Measurements from ENCODE around the gene TNRC6A.
"Not testable (repeated sequence)": the region's sequence is repeated elsewhere in the genome, so short reads cannot be mapped to it uniquely, and the experiment has no call there.

Gene TNRC6A

DNA sequence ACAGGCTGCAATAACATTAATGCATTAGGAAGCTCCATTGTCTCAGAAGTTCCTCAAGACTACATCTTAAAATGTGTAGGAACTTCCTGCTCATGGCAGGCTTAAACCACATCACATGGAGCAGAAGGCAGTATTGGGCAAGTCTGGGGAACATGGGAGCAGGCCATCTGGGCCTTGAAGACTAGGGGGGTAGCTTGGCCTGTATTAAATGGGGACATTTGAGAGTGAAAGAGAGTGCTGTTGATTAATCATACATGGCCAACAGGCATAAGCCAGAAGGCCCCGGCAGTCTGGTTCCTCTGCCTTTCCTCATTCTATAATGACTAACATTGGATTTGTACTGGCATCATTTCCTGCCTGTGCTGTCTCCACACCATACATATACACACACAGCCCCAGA lies 91.1 kb downstream of the TNRC6A start:
- no peak for DNase-seq

DNA sequence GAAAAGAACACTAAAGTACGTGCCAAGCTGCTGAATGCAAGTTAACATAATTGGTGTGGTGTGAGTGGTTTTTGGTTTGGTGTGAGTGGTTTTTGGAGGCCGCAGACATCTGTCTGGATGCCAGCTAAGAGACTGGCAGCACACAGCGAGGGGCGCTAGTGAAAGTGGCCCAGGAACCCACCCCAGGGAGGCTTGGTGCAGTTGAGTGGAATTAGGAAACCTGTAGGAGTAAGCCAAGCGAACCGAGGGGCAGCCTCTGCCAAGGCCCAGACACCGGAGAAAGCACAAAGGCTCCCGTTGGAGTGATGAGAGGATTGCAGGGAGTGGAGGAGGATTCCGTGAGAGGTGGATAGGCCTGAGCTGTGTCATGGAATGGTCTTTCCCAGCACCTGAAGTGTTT lies 91.7 kb downstream of the TNRC6A start:
- no peak for DNase-seq

DNA sequence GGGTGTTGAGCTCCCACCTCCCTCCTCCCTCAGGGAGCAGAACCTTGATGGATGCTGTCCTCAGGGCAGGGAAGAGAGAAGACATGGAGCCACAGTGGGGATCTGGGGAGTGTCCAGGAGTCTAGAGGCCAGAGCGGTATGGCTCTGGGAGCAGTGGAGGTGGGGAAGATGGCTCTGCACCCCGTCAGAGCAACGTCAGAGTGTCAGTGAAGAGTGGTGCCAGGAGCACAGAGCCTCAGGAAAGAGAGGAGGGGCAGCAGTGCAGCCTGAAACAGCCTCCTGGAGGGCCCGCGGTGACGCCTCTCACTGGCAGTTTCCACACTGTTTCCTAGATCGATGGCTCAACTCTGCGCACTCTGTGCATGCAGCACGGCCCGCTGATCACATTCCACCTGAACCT lies 93.1 kb downstream of the TNRC6A start:
- no peak for DNase-seq

DNA sequence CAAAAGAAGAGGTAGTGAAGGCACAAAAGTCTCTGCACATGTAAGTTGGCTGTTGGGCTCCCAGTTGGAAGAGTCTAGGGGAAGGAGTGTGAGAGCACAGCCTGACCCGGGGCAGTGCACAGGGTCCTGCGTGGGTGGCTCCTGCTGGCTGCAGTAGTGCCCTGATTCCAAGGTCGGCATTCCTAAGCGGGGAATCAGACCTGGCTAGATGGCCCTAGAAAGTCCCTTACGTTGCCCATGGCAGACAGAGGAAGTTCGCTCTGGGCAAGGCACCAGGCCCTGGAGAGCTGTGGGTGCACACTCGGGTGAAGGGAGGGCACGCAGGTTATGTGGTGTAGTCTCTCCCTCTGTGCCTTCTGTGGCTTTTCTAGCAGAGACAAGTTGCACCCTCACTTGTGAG lies 93.5 kb downstream of the TNRC6A start:
- no peak for DNase-seq

DNA sequence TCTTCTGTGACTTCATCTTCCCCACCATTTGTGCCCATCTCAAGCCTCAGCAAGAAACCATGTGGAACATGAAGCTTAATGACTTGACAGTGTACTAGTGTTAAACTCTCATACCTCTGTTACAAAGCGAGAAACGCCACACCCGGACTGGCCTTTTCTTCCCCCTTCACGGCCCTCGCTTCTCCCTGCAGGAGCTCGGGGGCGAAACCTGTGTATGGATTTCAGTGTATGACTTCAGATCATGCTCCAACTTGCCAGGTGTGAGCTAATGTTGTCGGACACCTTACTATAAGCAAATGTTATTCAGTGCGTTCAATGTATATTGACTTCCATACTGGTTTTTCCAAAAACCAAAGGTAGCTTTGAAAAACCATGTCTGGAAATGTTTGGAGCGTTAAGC lies 96.2 kb downstream of the TNRC6A start:
- DNase-seq: no peak

DNA sequence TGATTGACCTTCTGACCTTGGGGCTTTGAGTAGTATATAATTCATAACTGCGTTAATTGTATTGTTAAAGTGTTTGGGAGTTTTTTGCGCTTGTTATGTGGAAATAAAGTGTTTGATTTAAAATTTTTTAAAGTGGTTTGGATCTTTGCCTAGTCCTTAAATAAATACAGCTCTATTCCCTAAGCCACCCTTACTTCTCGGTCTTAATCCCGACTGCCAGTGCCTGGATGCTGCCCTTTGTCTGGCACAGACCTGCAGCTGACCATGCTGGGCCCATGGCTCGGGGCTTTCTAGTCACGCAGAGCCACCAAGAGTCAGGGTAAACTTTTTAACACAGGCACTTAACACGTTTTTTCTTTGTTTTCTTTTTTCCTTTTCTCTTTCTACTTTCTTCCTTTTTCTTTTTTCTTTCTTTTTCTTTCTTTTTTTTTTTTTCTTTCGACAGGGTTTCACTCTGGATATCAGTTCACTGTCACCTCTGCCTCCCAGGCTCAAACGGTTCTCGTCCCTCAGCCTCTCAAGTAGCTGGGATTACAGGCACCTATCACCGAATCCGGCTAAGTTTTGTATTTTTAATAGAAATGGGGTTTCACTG lies 96.7 kb downstream of the TNRC6A start:
- no peak for DNase-seq

DNA sequence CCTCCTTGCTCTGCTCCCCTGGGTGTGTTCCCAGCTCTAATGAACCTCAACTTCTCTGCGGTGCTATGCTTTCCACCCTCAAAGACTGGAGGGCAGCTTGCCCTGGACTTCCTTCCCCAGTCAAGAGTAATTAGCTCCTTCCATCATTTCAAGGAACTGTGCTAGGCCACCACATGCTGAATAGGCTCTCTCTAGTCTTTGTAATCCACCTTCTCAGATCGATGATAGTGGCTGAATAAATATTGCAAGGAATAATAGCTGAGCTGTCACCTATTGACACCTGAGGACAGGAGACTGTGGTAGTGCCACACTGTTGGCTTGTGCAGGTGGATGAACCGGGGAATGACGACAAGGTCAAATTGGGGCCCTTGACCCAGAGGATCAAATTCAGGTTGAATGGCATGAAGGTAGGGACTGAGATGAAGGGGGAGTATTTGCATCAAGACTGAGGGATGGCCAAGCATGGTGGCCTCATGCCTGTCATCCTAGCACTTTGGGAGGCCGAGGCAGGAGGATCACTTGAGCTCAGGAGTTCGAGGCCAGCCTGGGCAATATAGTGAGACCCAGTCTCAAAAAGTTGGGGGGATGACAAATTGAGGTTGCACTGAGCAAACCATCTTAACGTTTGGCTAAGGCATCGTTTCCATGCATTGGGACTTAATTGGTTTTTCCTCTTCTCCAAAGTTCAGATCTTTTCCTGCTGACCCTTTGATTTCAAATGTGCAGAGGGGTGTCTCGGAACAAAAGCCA lies 97.5 kb downstream of the TNRC6A start:
- DNase-seq: no peak

DNA sequence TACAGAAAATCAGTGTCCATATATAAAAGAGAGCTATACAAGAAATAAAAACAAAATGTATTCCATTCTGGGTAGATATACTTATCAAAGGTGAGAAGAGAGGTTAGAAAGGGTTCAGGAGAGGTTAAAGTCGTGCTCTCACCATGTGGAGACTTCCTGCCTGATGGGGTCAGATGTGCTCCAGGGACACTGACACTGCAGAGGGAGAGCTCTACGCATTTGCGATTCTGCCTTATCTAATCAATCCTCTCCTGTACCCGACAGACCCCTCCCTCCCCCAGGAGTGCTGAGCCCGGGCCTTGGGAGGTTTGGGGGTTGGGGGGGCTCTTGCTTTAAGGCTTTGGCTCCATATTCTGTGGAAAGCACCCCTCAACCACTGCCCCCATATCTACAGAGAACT lies 99.7 kb downstream of the TNRC6A start:
- no peak for DNase-seq

DNA sequence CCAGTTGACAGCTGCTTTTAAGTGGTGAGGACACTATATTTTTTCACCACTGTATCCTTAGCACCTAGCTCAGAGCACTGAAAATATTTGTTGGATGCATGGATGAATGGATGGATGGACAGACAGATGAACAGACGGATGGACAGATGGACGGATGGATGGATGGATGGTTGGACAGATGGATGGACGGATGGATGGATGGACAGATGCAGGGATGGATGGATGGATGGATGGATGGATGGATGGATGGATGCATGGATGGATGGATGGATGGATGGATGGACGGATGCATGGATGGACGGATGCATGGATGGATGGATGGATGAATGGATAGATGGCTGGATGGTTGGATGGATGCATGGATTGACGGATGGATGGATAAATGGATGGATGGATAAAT lies 103.9 kb downstream of the TNRC6A start:
- DNase-seq: no peak

DNA sequence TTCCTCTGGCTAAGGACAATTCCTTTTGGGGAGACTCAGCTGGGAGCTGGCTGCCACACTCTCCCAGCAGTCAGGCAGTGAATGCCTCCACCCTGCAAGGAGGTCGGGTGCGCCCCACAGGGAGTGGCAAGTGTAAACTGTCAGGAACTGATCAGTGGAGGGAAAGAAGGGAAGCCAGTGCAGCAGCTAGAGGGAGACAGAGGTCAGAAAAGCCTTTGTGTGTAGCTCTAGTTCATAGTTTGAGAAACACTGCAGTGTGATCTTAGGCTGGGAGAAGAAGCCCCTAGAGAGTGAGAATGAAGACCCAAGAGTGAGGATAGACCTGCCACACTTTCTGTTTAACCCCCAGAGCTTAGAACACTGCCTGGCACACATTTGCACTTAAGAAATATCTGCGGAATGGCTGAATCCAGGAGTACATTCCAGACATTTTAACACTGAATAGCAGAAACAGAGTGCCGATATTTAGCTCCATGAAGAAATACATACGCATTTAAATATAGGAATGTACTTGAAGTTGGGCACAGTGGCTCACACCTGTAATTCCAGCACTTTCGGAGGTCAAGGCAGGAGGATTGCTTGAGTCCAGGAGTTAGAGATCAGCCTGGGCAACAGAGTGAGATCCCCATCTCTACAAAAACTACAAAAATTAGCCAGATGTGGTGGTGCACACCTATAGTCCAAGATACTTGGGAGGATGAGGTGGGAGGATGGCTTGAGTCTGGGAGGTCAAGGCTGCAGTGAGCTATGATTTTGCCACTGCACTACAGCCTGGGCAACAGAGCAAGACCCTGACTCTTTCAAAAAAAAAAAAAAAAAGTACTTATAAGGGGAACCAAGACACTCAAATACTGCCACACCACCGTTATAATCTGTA lies 105.2 kb downstream of the TNRC6A start:
- peak; percentile 58 for DNase-seq

DNA sequence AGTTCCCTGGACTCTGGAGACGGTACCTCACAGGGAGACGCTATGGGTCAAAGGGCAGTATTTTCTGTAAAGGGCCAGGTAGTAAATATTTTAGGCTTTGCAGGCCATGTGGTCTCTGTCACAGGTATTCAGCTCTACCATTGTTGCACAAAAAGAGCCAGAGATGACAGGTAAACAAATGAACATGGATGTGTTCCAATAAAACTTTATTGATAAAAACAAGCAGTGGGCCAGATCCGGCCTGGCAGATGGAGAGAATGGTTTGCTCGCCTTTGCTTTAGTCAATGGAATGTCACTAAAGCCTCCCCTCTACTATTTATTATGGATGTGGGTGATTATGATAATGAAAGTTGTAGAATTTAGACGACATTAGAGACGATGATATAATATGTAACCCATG lies 107.4 kb downstream of the TNRC6A start:
- DNase-seq: no peak

DNA sequence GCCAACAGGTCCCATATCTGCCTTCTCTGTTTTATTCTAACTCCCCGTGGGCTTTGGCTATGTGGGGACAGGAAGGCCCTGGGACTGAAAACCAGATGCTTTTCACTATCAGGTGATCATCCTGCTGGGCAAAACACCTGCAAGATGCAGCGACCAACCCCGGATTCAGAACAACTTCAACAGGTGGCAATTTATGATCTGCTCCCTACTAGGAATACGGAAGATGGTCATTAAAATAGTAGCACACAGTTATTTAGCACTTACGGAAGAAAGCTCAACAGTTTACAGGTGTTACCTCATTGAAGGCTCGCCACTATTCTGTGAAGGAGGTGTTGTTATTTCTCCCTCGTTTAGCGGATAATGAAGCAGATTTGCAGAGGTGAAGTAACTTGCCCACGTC lies 108.5 kb downstream of the TNRC6A start:
- DNase-seq: no peak

DNA sequence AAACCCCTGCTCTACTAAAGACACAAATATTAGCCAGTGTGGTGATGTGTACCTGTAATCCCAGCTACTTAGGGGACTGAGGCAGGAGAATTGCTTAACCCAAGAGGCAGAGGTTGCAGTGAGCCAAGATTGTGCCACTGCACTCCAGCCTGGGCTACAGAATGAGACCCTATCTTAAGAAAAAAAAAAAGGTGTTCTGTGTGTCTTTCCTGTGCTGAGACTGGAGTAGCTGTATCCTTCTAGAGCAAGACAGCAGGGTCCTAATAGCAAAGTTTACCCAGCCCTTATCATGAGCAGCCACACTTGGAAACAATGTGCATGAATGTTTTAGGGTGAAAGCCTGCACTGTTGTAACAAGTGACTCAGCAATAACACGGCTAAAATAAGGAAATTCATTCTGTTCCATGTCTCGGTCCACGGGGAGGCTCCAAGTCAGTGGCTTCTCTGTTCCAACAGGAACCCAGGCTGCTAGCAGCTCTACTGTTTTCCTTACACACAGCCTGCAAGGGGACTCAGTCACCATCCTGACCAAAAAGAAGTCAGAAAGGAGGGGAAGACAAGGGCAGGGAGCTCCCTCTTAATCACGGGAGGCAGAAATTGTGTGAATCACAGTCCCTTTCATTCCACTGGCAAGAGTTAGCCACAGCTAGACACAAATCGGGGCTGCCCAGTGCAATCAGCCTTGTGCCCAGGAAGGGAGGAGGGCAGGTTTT lies 109.3 kb downstream of the TNRC6A start:
- DNase-seq: peak; percentile 84

DNA sequence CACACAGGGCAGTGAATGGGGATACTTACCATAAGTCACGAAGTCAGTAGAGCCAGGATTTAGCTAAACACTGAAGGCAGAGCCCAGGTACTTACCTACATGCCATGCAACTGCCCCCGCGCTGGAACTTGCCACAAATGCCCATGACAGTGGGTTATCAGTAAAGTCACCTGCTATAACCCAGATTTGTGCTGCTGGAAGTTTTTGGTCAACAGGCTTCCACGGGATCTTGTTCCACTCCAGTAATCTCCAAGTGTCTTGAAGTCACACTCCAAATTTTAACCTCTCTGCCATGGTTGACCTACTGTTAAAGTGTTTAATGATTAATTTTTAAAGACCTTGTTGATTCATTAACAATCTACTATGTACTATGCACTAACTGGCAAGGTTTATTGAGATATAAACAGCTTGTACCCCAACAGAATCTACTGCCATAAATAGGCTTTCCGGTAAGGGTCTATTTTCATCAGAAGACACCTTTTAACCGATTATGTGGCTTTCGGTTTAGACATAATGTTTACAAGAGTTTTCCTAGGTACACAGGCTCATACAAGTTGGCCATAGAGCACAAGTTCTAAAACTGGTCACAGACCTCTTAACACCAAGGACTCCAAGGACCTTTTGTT lies 110.0 kb downstream of the TNRC6A start:
- no peak for DNase-seq

DNA sequence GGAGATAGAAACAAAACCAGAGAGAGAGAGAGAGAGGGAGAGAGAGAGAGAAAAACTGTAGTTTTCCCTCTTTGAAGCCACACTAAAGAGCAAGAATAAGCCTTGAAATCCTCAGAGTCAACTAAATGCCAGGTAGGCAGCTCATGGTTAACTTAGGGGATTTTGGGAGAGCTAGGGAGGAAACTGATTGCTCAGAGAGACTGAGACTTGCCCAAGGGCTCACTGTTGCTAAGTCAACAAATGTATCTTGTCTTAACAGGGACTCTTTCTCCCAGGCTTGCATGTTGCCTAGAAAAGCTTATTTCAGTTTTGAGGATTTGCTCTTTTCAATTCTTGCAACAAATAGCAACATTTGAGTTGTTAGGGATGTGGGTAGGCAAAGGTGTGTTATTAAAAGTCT lies 111.8 kb downstream of the TNRC6A start:
- no peak for DNase-seq

DNA sequence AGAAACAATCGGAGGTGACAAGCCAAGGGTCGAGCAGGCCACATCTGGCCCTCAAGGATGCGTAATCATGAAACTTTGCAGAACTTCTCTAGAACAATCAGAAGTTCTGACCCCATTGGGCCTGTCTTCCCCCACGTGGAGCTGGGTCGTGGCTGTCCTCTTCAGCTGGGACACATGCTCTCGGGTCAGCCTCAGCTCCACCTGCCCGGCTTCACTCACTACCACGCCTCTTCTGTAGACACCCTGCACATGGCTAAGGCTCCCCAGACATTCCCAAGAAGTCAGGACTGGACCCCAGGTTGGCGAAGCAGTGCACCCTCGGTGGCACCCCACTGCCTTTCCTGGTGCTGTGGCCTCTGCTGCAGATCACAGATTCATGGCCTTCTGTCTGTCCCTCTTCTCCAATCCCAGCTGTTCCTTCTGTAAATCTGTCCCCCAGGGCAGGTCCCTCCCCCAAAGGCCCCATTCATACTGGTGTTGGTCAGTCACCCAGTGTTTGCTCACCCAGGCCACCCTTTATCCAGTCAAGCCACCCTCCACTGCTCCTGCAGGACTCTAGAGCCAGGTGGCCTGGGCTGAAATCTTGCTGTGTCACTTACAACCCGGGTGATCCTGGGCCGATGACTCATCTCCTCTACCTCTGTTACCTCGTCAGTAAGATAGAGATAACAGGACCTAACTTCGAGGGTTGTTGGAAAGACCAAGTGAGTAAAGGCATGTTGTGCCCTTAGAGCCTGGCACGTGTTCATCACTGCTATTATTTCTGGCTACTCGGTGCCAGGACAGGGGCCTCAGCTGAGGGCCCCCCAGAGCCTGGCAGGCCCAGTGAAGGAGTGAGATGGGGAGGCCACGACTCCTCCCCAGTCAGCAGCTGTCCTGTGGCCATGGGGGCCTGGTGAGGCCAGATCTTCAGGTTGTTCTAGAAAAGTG lies 114.9 kb downstream of the TNRC6A start:
- DNase-seq: no peak

DNA sequence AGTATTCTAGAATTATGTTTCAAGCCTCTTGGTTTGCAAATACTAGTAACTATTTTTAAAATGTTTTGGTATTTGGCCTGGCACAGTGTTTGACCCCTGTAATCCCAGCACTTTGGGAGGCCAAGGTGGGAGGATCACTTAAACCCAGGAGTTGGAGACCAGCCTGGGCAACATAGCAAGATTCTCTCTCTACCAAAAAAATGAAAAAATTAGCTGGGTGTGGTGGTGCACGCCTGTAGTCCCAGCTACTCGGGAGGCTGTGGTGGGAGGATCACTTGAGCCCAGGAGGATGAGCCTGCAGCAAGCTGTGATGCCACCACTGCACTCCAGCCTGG lies 115.5 kb downstream of the TNRC6A start:
- not testable (repeated sequence) for DNase-seq

DNA sequence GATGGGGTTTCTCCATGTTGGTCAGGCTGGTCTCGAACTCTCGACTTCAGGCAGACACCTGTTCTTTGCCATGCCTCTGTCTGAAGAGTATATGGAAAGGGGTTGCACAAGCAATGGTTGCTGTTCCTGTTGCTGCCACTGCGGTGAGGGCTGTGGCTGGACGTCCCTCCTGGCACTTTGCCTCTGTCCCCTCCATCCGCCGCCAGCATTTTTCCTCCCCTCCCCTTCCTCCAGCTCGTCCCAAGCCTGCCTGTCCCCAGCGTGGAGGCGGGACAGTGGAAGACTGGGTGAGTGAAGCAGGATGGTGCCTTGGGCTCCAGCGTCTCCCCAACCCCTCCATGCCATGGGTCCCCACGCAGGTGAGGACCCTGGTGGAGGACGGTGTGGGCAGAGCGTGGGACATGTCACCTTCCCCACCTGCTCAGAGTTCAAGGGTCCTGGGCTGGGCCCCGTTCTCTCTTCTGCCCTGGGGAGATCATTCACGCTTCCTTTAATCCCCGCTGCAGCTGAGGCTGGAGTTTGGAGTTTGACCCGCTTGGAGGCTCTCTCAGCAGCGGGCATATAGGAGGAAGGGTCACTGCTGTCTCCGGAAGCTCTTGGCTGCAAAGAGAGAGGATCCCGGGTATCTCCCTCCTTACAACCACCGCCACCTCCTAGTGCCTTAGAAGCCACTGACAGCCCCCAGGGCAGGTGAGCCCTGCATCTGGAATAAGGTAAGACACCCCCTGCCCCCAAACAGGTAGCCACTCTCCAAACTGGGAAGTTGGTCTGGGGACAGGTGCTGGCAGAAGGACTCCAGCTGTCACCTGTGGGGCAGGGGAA lies 116.5 kb downstream of the TNRC6A start, which contains the start of gene SLC5A11:
SLC5A11 (plus strand) TSS at position 238 of the 822 bp plus-strand sequence. CDS start 12,681 bp downstream, outside the sequence.
- peak; percentile 59 for DNase-seq

DNA sequence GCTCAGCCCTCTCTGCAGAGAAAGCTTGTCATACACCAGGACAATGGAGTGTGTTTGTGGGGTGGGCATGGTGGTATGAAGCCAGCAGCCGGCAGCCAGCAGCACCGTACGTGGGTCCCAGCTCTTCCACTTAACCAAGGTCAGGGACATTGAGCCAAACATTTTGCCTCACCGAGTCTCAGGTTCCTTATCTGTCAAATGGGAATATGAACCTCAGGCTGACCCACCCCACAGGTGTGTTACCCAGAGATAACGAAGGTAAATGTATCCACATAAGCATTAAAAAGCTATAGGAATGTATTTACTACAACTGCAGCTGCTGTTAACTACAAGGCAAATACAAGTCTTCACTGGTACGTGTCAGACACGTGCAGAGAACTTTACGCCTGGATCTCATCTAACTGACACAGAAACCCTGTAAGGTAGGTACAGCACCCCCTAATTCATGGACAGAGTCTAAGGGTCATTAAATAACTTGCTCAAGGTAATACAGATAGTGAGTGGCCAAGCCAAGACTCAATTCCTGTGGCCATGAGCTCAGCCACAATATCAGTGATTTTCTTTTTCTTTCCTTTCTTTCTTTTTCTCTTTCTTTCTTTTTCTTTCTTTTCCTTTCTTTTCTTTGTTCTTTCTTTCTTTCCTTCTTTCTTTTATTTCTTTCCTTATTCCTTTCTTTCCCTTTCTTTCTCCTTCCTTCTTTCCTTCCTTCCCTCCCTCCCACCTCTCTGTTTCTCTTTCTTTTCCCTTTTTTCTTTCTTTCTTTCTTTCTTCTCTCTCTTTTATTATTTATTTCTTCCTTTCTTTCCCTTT lies 117.3 kb downstream of the TNRC6A start:
- DNase-seq: no peak

DNA sequence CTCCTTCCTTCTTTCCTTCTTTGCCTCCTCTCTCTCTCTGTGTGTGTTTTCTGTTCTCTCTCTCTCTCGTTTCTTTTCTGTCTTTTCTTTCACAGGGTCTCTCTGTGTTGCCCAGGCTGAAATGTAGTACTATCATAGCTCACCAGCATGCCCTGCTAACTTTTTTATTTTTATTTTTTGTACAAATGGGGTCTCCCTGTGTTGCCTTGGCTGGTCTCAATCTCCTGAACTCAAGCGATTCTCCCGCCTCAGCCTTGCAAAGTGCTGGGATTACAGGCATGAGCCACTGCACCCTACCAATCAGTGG lies 117.9 kb downstream of the TNRC6A start:
- no peak for DNase-seq
